Testis (tissue), 2 donors: ENCODE results near the gene KLHL5.

Experiments used
- POLR2A ChIP-seq: fragments of 450-650 bp; IDR thresholded peaks from one replicate; pipeline ENCODE4 v1.6.1; 2017; ENCODE audit warnings: antibody characterized with exemption, mild to moderate bottlenecking, moderate library complexity
- TF ChIP-seq, protein P1 (sequence below), 3 experiments: fragments of 450-650 bp in 2 of 3; fragments of 200-600 bp in 1 of 3; sonication (generic) in 1 of 3; IDR thresholded peaks; one replicate each; pipeline ENCODE4 v1.5.1; 2016 to 2019; ENCODE audit warnings: antibody characterized with exemption in 3 of 3, mild to moderate bottlenecking in 2 of 3, moderate library complexity in 1 of 3

DNA sequence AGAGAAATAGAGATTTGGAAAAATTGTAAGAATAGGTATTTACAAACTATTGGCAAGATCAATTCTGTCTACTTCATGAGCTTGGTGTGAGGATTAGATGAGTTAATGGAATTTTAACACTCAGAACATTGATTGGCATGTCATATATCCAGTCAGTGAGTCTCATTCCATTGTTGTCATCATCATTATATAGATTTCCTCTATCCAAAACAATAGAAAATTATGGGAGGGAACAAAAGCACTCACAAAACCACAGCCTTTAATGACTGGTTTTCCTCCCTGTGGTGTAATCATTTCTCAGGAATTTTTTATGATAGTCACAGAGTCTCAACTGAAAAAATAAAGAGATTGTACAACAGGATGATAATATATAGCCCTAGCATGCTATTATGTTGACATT is 21.1 kb downstream of the KLHL5 start:
- TF ChIP-seq, protein P1, sequence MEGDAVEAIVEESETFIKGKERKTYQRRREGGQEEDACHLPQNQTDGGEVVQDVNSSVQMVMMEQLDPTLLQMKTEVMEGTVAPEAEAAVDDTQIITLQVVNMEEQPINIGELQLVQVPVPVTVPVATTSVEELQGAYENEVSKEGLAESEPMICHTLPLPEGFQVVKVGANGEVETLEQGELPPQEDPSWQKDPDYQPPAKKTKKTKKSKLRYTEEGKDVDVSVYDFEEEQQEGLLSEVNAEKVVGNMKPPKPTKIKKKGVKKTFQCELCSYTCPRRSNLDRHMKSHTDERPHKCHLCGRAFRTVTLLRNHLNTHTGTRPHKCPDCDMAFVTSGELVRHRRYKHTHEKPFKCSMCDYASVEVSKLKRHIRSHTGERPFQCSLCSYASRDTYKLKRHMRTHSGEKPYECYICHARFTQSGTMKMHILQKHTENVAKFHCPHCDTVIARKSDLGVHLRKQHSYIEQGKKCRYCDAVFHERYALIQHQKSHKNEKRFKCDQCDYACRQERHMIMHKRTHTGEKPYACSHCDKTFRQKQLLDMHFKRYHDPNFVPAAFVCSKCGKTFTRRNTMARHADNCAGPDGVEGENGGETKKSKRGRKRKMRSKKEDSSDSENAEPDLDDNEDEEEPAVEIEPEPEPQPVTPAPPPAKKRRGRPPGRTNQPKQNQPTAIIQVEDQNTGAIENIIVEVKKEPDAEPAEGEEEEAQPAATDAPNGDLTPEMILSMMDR (IDR thresholded peaks at IDR 0.05): no peak
- no peak for TF ChIP-seq POLR2A
